T-helper 17 cell (primary cell): ENCODE measurements around the gene RASD2. TPM values are rescaled to one million over a fixed set of nuclear protein-coding genes. Genes with fewer than 3 reads are reported as not detected.

Experiments
- ATAC-seq: fragments of 150-1000 bp; cut with Tn5 transposase; 2 replicates; pipeline ENCODE4 v1.10.0; 2021; ENCODE audit warnings: mild to moderate bottlenecking, moderate library complexity
- DNase-seq, 3 donors: peaks; one replicate each; pipeline versions ENCODE4 v3.0.0 to v3.0.0-alpha.2; 2020 to 2021
- H3K9me3 ChIP-seq: one replicate; pipeline ENCODE4 v1.7.0; 2013; ENCODE audit warnings: low read length, mild to moderate bottlenecking; ENCODE audit not compliant: control insufficient read depth, poor library complexity, severe bottlenecking
- H3K27ac Mint-ChIP-seq: one replicate; pipeline ENCODE4 v1.8.0; 2022; ENCODE audit warnings: mild to moderate bottlenecking, moderate library complexity, mixed read lengths
- H3K27me3 Mint-ChIP-seq: one replicate; pipeline ENCODE4 v1.8.0; 2022; ENCODE audit warnings: mixed read lengths
- H3K36me3 Mint-ChIP-seq: one replicate; pipeline ENCODE4 v1.8.0; 2022; ENCODE audit warnings: low read depth, mixed read lengths
- H3K4me1 Mint-ChIP-seq: one replicate; pipeline ENCODE4 v1.8.0; 2022; ENCODE audit warnings: mild to moderate bottlenecking, mixed read lengths
- H3K4me3 Mint-ChIP-seq: one replicate; pipeline ENCODE4 v1.8.0; 2022; ENCODE audit warnings: mild to moderate bottlenecking, moderate library complexity, mixed read lengths
- total RNA-seq, 4 donors: library from RNA in 2 of 4; stranded (reverse) in 2 of 4; gene quantifications; one replicate each; pipeline ENCODE4 v1.2.3 and lab custom pipeline; 2022 to 2026

The RASD2 gene
- total RNA-seq, 2 donors from 2014 or later = 0.67 to 1.4 TPM

DNA sequence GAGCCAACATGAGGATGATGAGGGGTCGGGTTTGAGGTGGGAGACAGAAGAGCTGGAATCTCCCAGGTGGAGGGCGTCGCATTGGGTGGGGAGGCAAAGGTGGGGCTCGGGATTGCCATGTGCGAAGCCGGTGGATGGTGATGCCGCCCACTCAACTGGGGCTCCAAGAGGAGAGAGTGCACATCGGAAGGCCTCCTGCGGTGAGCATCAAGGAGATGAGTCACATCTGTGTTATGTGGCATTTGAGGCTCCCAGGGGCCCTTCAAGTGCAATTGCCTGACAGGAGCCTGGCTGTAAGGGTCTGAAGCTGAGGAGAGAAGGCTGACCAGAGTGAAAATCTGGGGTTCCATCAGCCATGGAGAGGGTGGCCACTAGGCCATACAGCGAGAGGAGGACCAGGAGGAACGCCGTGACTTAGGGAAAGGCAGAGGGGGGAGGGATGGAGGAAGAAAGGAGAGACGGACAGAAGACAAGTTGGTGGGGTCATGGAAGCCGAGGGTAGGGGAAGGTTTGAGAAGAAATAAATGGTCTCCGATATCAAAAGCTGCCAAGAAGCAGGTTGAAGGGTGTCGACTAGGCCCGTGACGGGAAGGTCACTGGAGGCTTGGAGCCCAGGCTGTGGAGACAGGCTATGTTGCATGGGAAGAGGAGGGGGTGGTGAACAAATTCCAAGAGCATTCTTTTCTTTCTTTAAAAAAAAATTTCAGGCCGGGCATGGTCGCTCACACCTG lies 21.3 kb downstream of the RASD2 start:
- H3K27me3 Mint-ChIP-seq = peaks cover 54% of the 10 kb centered on the region
- ATAC-seq (no peak), DNase-seq (no peak)
- no peaks in the 10 kb centered on the region for H3K9me3 ChIP-seq
- peaks cover 4% of the 10 kb centered on the region for H3K36me3 Mint-ChIP-seq
- peaks cover 6% of the 10 kb centered on the region for H3K4me1 Mint-ChIP-seq
- H3K4me3 Mint-ChIP-seq = no peak overlapping the region
- H3K27ac Mint-ChIP-seq = no peak overlapping the region

DNA sequence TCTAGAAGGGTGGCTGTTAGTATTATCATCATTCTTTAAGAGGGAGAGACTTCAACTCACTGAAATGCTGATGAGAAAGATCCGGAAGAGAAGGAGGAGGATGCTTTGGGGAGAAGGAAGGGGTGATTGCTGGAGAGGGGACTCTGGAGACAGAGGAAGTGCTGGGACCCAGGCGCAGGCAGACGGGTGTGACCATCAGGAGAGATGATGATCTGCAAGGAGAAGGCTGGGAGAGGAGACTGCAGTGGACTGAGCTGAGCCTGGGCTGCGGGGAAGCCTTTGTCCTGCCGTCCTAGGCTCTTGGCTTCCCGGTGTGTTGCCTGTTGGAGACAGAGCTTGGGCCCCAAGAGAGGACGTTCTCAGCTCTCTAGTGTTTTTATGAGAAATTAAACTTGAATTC lies 22.6 kb downstream of the RASD2 start:
- peaks cover 6% of the 10 kb centered on the region for H3K4me1 Mint-ChIP-seq

GRCh38 chr22:35564975-35565867 lies 24.6 kb downstream of the RASD2 start:
- H3K36me3 Mint-ChIP-seq = peaks cover 4% of the 10 kb centered on the region
- H3K27ac Mint-ChIP-seq = no peak overlapping the region
- H3K27me3 Mint-ChIP-seq = peaks cover 68% of the 10 kb centered on the region
- no peaks in the 10 kb centered on the region for H3K9me3 ChIP-seq
- H3K4me3 Mint-ChIP-seq = no peak overlapping the region
- no peak for ATAC-seq
- peaks cover 6% of the 10 kb centered on the region for H3K4me1 Mint-ChIP-seq
- DNase-seq = no peak

More for the DNA sequence above, 22.6 kb downstream of the RASD2 start:
- H3K9me3 ChIP-seq = no peaks in the 10 kb centered on the region
- no peak overlapping the region for H3K27ac Mint-ChIP-seq
- H3K36me3 Mint-ChIP-seq = peaks cover 4% of the 10 kb centered on the region
- ATAC-seq (no peak), DNase-seq (no peak)
- no peak overlapping the region for H3K4me3 Mint-ChIP-seq
- peaks cover 61% of the 10 kb centered on the region for H3K27me3 Mint-ChIP-seq

DNA sequence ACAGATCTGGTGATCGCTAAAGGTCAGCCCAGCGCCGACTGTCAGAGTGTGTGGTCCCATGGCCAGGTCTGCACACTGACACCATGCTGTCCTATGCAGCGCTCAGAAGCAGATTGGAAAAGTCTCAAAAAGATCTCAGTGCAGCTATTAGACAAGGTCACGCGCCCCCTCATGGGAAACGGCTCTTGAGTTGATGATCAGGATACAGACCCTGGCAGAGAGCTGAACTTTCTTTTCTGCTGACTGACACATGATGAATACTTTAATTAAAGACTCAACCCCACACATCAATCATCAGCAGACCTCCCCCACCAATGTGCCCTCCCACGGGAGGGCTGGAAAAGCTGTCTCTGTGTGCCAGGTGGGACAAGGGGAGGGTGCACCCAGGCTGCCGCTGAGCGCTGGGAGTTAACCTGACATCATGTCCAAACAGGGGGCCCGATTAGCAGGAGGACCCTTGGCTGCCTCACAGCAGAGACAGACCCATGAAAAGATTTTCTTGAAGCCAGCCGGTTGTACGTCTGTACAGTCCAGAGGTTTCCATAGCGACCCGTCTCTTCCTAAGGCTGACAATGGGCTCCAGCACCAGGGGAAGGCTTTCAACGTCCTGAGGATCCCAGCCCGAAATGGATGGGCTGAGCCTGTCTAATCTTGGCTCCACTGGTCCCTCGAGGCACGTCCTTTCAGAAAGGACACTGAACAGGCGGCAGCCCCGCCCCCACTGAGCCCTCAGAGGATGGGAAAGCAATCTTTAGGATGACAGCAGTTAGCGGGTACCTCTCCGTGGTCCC lies 26.9 kb downstream of the RASD2 start:
- no peak for DNase-seq
- Mint-ChIP-seq H3K4me1 (peaks cover 4% of the 10 kb centered on the region), H3K36me3 (peaks cover 4% of the 10 kb centered on the region), H3K27me3 (peaks cover 61% of the 10 kb centered on the region), H3K4me3 (no peak overlapping the region), H3K27ac (no peak overlapping the region)
- no peak for ATAC-seq
- H3K9me3 ChIP-seq = no peaks in the 10 kb centered on the region

DNA sequence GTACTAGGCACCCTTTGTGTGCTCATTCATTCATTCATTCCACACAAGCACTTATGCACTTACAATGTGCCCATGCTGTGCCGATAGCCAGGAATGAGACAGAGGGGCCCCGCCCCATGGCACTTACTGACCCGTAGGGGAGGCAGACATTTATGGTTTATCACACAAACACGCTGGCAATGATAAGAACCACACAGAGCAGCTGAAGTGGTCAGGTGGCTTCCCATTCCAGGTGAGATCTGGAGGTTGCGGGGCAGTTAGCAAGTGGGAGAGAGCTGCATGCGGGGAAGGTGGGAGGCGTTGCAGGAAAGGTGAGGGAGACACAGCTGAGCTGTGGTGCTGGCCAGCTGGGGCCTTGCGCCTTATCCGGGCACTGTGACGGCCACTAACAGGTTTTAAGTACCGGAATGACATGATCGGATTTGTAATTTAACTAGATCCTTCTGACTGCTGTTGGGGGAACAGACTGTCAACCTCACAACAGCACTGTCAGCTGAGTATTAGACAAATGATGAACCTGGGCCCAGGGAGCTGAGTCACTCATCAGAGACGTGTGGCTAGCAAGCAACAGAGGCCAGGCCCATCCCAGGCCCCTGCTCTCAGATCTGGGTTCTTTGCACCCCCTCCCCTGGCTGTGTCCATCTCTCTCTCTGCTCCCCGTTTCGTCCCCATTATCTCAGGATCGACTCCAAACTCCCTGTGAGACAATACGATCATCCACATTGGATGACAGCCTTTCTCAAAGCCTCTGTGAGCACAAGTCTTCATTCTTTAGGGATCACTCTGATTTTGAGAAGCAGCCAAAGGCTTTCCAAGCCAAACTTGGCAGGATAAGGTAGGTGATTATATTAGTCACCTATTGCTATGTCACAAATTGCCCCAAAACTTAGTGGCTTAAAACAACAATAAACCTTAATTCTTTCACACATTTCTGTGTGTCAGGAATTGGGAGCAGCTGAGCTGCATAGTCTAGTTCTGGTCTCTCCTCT lies 28.4 kb downstream of the RASD2 start:
- H3K27me3 Mint-ChIP-seq = peaks cover 51% of the 10 kb centered on the region
- H3K4me1 Mint-ChIP-seq = peaks cover 5% of the 10 kb centered on the region
- H3K9me3 ChIP-seq = no peaks in the 10 kb centered on the region
- ATAC-seq (no peak), DNase-seq (no peak)
- H3K36me3 Mint-ChIP-seq = no peaks in the 10 kb centered on the region
- no peak overlapping the region for H3K4me3 Mint-ChIP-seq
- no peak overlapping the region for H3K27ac Mint-ChIP-seq

- no peaks in the 10 kb centered on the region for H3K9me3 ChIP-seq
- Mint-ChIP-seq H3K4me1 (peaks cover 5% of the 10 kb centered on the region), H3K36me3 (peaks cover 3% of the 10 kb centered on the region), H3K4me3 (no peak overlapping the region), H3K27me3 (peaks cover 50% of the 10 kb centered on the region), H3K27ac (no peak overlapping the region)
- no peak for ATAC-seq
- no peak for DNase-seq
Observed at GRCh38 chr22:35569916-35570315, 29.3 kb downstream of the RASD2 start.

GRCh38 chr22:35570686-35571194 lies 30.1 kb downstream of the RASD2 start:
- H3K4me1 Mint-ChIP-seq = peaks cover 5% of the 10 kb centered on the region
- H3K27ac Mint-ChIP-seq = no peak overlapping the region
- ATAC-seq (no peak), DNase-seq (no peak)
- no peak overlapping the region for H3K4me3 Mint-ChIP-seq
- H3K27me3 Mint-ChIP-seq = peaks cover 47% of the 10 kb centered on the region
- H3K36me3 Mint-ChIP-seq = peaks cover 3% of the 10 kb centered on the region
- no peaks in the 10 kb centered on the region for H3K9me3 ChIP-seq

GRCh38 chr22:35572556-35572955 lies 31.9 kb downstream of the RASD2 start:
- H3K9me3 ChIP-seq = no peaks in the 10 kb centered on the region
- Mint-ChIP-seq H3K27me3 (peaks cover 39% of the 10 kb centered on the region), H3K27ac (no peak overlapping the region), H3K4me3 (no peak overlapping the region), H3K36me3 (peaks cover 3% of the 10 kb centered on the region), H3K4me1 (peaks cover 5% of the 10 kb centered on the region)
- no peak for ATAC-seq
- DNase-seq = no peak

DNA sequence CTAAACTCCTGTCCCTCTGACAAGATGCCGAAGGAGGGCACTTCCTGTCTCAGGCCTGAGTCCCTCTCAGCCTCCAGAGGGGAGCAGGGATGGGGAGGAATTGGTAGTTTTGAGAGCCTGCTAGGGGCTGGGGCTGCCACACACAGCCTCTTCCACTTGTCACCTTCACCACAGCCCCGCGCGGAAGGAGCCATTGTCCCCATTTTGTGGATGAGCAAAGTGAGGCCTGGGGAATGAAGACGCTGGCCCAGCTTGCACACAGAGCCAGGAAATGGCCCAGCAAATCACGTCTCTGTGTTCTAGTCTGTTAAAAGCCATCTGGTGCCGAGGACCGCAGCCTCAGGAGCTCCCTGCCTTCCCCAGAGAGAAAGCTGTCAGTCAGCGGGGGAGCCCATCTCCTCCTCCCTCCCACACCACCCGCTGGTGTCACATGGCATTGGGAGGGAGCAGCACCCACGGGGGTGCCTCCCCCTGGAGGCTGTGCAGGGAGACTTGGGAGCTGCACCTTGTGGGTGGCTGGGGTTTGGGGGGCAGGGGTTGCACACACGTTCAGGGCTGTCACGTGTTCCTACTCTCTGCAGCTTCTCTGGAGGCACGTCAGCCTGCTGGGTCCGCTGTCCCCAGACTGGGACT lies 34.6 kb downstream of the RASD2 start:
- Mint-ChIP-seq H3K36me3 (peaks cover 3% of the 10 kb centered on the region), H3K4me3 (no peak overlapping the region), H3K4me1 (peaks cover 5% of the 10 kb centered on the region), H3K27ac (no peak overlapping the region), H3K27me3 (peaks cover 23% of the 10 kb centered on the region)
- ATAC-seq = no peak
- no peak for DNase-seq
- H3K9me3 ChIP-seq = no peaks in the 10 kb centered on the region

DNA sequence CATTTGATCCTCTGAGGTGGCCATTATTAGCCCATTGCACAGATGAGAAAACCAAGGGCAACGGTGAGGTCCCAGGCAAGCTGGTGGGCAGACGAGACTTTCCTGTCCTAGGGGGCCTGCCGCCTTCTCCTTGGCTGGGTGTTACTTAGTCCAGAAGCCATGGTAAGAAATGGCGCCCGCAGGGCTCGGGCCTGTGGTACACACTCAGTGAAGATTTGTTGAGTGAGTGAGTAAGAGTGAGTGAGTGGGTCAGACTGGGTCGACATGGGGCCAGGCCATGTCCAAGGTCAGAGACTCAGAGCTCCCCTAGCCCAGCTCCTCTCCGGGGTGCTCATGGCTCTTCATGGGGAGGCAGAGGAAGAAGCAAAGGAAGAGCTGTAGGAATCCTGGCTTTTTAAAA lies 36.0 kb downstream of the RASD2 start:
- Mint-ChIP-seq H3K4me3 (no peak overlapping the region), H3K27me3 (peaks cover 12% of the 10 kb centered on the region), H3K4me1 (peaks cover 2% of the 10 kb centered on the region), H3K27ac (no peak overlapping the region), H3K36me3 (peaks cover 3% of the 10 kb centered on the region)
- no peaks in the 10 kb centered on the region for H3K9me3 ChIP-seq
- no peak for ATAC-seq
- no peak for DNase-seq

DNA sequence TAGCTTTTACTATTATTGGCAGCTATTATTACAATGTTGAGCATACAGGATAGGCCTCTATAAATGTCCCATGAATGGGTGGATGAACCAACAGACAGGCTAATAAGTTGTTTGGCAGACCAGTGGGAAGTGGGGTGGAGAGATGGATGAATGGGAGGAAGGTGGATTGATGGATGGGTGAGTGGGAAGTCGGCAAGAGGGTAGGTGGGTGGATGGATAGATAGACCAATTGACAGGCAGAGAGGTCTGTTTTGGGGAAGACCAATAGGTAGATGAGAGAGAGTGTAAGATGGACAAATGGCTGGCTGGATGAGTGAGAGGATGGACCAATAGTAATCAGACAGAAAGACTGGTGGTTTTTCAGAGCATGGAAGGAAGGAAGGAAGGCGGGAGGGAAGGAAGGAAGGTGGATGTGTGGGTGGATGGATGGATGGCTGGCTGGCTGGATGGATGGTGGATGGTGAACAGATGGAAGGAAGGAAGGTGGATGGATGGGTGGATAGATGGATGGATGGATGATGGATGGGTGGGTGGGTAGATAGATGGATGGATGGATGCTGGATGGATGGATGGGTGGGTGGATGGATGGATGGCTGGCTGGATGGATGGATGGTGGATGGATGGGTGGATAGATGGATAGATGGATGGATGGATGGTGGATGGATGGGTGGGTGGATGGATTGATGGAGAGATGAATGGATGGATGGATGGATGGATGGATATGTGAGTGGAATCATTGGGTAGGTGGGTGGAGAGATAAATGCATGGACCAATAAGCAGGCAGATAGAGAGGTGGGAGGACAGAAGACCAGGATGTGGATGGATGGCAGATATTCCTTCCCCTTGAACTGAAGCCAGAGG lies 37.4 kb downstream of the RASD2 start:
- Mint-ChIP-seq H3K27me3 (peaks cover 7% of the 10 kb centered on the region), H3K27ac (no peak overlapping the region), H3K36me3 (peaks cover 3% of the 10 kb centered on the region), H3K4me1 (no peaks in the 10 kb centered on the region), H3K4me3 (no peak overlapping the region)
- DNase-seq (no peak), ATAC-seq (no peak)
- H3K9me3 ChIP-seq = no peaks in the 10 kb centered on the region
